Nephron (organoid): ENCODE results near the gene BTBD9.

ENCODE experiments used
- H3K27ac Mint-ChIP-seq, 3 experiments: 2 replicates each; pipeline ENCODE4 v1.8.0; 2020; ENCODE audit warnings: mixed read lengths in 3 of 3, mild to moderate bottlenecking in 2 of 3, moderate library complexity in 1 of 3
- H3K27me3 Mint-ChIP-seq: 2 replicates; pipeline ENCODE4 v1.8.0; 2021; ENCODE audit warnings: low read depth, mild to moderate bottlenecking, moderate library complexity, mixed read lengths
- H3K36me3 Mint-ChIP-seq: 2 replicates; pipeline ENCODE4 v1.8.0; 2020; ENCODE audit warnings: low read depth, mixed read lengths
- H3K4me1 Mint-ChIP-seq: 2 replicates; pipeline ENCODE4 v1.8.0; 2020; ENCODE audit warnings: mixed read lengths
- H3K4me3 Mint-ChIP-seq, 3 experiments: 2 replicates each; pipeline ENCODE4 v1.8.0; 2020; ENCODE audit warnings: mild to moderate bottlenecking in 3 of 3, mixed read lengths in 3 of 3, moderate library complexity in 2 of 3
- H3K9me3 Mint-ChIP-seq: 2 replicates; pipeline ENCODE4 v1.8.0; 2020; ENCODE audit warnings: mixed read lengths
- TF ChIP-seq, protein P1 (sequence below), 3 experiments: fragments of 200-600 bp; sonication (generic); IDR thresholded peaks; one replicate each; pipeline ENCODE4 v1.5.0; 2021; ENCODE audit warnings: antibody characterized with exemption in 3 of 3; ENCODE audit not compliant: unreplicated experiment in 3 of 3

Gene BTBD9

DNA sequence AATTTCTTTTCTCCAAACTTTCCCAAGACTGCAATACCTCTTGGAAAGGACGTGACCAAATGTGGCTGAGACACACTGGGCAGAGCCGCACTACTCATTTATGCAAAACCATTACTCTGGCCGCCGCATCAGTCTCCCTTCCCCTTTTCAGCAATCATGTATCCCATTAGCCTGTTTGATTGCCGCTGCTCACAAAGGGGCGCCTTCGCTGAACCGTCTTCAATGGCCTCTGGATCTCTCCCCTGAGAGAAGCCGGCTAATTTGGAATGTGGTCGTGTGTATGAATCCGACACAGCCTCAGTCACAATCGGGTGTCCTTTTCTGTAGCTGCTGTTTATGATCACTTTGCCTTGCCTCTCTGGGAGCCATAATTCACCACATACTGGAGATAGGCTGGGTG lies 459.1 kb downstream of the BTBD9 start:
- Mint-ChIP-seq H3K9me3 (no peaks in the 10 kb centered on the region), H3K36me3 (no peaks in the 10 kb centered on the region), H3K27me3 (no peaks in the 10 kb centered on the region), H3K27ac (peak overlapping the region in 1 of 3 experiments; percentile 43), H3K4me3 (no peak overlapping the region), H3K4me1 (peaks cover 20% of the 10 kb centered on the region)
- TF ChIP-seq, protein P1, sequence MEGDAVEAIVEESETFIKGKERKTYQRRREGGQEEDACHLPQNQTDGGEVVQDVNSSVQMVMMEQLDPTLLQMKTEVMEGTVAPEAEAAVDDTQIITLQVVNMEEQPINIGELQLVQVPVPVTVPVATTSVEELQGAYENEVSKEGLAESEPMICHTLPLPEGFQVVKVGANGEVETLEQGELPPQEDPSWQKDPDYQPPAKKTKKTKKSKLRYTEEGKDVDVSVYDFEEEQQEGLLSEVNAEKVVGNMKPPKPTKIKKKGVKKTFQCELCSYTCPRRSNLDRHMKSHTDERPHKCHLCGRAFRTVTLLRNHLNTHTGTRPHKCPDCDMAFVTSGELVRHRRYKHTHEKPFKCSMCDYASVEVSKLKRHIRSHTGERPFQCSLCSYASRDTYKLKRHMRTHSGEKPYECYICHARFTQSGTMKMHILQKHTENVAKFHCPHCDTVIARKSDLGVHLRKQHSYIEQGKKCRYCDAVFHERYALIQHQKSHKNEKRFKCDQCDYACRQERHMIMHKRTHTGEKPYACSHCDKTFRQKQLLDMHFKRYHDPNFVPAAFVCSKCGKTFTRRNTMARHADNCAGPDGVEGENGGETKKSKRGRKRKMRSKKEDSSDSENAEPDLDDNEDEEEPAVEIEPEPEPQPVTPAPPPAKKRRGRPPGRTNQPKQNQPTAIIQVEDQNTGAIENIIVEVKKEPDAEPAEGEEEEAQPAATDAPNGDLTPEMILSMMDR (IDR thresholded peaks at IDR 0.05; ENCODE audit: unreplicated experiment in 3 of 3) = no peak

DNA sequence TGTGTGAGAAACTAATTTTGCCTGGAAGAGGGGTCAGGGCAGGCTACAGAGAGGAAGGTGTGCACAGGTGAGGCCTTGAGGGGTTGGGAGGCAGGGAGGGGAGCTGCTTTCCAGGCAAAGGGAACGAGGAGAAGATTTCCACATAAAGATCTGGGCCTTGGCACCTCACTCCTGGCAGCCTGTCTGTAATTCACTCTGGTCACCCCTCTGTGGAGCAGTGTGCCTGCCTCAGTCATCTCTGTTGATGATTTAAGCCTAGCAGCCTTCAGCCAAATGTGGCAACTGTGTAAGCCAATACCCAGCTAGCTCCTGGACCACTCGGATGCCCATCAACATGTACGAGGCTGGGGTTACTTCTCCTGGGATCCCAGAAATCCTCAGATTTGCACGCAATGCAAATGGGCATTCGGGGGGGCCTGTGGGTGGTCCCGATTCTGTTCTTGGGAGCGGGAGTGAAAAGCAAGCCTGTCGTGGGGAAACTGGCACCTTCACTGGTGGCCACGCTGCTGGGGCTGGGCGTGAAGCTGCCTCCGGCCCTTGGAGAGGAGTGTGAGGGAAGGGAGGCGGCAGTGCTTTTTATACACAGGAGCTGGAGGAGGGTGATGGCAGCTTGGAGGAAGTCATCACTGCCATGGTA lies 459.8 kb downstream of the BTBD9 start:
- Mint-ChIP-seq H3K4me3 (no peak overlapping the region), H3K9me3 (no peaks in the 10 kb centered on the region), H3K27me3 (no peaks in the 10 kb centered on the region), H3K4me1 (peaks cover 20% of the 10 kb centered on the region), H3K36me3 (no peaks in the 10 kb centered on the region), H3K27ac (no peak overlapping the region)
- TF ChIP-seq, protein P1 (IDR thresholded peaks at IDR 0.05; ENCODE audit: unreplicated experiment in 3 of 3) = no peak

DNA sequence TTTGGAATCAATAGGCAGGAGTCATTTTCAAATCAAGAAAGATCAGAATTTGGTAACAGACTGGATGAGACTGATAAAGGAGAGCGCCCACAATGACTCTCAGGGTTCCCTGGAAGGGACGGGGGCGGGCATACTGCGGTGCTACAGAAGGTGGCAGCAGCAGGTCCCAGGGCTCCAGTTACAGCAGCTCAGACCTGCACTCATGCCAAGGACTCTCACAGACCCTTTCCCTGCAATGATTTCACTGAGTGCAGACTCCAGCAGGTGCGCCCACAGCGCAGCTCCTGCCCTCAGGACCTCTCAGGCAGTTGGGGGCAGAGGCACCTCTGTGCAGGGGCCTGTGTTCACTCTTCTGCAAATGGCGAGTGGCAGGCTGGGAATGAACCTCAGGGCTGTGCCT lies 460.4 kb downstream of the BTBD9 start:
- H3K27me3 Mint-ChIP-seq = no peaks in the 10 kb centered on the region
- H3K36me3 Mint-ChIP-seq = peaks cover 3% of the 10 kb centered on the region
- no peaks in the 10 kb centered on the region for H3K9me3 Mint-ChIP-seq
- H3K4me3 Mint-ChIP-seq = no peak overlapping the region
- TF ChIP-seq, protein P1 (IDR thresholded peaks at IDR 0.05; ENCODE audit: unreplicated experiment in 3 of 3) = no peak
- H3K4me1 Mint-ChIP-seq = peaks cover 20% of the 10 kb centered on the region
- H3K27ac Mint-ChIP-seq = no peak overlapping the region

DNA sequence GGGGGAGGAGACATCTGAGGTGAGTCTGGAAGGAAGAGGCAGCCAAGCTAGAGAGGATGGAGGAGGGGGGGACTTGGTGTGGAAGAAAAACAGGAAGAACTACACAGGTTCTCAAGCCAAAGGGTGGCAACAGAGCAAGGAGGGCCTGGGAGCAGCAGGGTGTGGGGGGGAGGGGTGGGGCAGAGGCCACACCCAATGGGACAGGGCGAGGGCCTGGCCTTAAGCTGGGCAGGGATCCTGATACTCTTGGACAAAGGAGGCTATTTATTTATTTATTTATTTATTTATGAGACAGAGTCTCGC lies 461.2 kb downstream of the BTBD9 start:
- Mint-ChIP-seq H3K4me3 (no peak overlapping the region), H3K9me3 (no peaks in the 10 kb centered on the region), H3K4me1 (peaks cover 20% of the 10 kb centered on the region), H3K36me3 (peaks cover 8% of the 10 kb centered on the region), H3K27ac (no peak overlapping the region), H3K27me3 (no peaks in the 10 kb centered on the region)
- TF ChIP-seq, protein P1 (IDR thresholded peaks at IDR 0.05; ENCODE audit: unreplicated experiment in 3 of 3) = no peak

DNA sequence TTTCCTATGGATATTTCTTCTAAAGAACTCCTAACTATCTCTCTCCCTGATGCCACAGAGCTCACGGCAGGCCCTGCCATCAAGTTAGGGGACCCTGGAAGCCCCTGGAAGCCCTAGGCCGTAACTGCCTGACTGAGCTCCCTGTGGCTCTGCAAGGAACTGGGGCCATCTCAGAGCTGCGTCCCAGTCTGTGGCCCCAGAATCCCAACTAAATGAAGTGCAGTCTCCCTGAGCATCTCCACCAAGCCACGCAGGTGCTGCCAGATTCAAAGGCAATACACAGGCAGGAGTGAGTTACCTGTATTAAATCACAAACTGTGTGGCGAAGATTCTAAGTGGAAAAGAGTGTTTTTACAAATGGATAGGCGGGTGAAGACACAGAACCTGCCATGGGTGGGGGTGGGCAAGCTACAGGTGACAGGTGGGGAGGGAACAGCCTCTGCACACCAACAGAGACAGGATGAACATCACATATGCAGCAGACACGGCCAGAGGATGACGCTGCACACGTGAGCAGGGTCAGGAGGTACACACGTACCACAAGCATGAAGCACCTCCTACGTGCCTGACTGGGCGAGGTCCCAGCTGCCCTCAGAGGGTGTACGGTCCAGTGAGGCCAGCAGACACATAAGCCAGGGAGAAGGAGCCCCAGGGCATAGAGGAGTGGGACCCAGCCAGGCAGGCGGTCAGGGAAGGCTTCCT lies 461.7 kb downstream of the BTBD9 start:
- Mint-ChIP-seq H3K36me3 (peaks cover 10% of the 10 kb centered on the region), H3K4me1 (peaks cover 20% of the 10 kb centered on the region), H3K4me3 (no peak overlapping the region), H3K27me3 (no peaks in the 10 kb centered on the region), H3K9me3 (no peaks in the 10 kb centered on the region), H3K27ac (no peak overlapping the region)
- TF ChIP-seq, protein P1 (IDR thresholded peaks at IDR 0.05; ENCODE audit: unreplicated experiment in 3 of 3) = no peak
